ENCODE data around the gene PKD1L1. TPM values are rescaled to one million over a fixed set of nuclear protein-coding genes. Genes with fewer than 3 reads are reported as not detected.

The PKD1L1 gene
- total RNA-seq, 1 experiment from 2014 or later, result 0.17 TPM

DNA sequence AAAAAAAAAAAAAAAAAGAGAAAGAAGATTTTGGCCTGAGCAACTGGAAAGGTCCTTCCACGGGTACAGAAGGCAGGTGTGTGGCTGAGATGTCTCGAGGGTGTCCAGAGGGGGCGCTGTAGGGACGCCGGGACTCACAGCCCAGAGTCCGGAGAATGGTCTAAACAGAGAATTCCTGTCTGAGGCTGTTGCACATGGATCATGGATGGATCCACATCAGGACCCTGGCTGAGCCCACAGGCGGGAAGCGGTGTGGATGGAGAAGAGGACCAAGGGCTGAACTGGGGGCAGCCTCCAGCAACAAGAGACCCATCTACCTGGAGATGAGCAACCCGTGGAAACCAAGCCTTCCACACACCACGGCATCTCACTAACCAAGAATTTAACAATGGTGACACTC is 55.0 kb downstream of the PKD1L1 start:
- ChIA-PET POLR2A (no interaction called here), CTCF (interaction anchor here (0.7 kb wide), 2 partner anchors 54 to 230 kb away, joined by 4 to 6 read pairs; no protein-coding TSS in a partner anchor), RAD21 (ENCODE audit: low non-redundant PET in 1 of 2, low total read pairs in 2 of 2, uncharacterized antibody in 2 of 2, unreplicated experiment in 2 of 2) (no interaction called here)
- Histone ChIP-seq H3K9me2 (ENCODE audit: insufficient read depth) (no peaks in the 10 kb centered on the region), H3K79me2 (ENCODE audit: insufficient read depth, low read length) (no peaks in the 10 kb centered on the region), H3K36me3 (ENCODE audit: control insufficient read depth in 1 of 2, insufficient read depth in 2 of 2, low read length in 2 of 2) (no peaks in the 10 kb centered on the region), H3K9ac (ENCODE audit: low read length) (no peak overlapping the region), H3K9me3 (ENCODE audit: control insufficient read depth in 1 of 2, insufficient read depth in 1 of 2, low read depth in 1 of 2, low read length in 2 of 2) (no peaks in the 10 kb centered on the region), H2AFZ (ENCODE audit: low read depth, low read length, poor library complexity, severe bottlenecking) (no peak overlapping the region), H3K27ac (ENCODE audit: low read depth, low read length) (no peak overlapping the region), H3K4me2 (ENCODE audit: low read length) (no peak overlapping the region), H3K27me3 (ENCODE audit: insufficient read depth, low read length) (peaks cover 3% of the 10 kb centered on the region), H3K4me3 (replicated peaks in 1 of 2; ENCODE audit: low read depth in 1 of 2, low read length in 2 of 2) (no peak overlapping the region), H3K4me1 (ENCODE audit: control insufficient read depth in 1 of 2, insufficient read depth in 2 of 2, low read length in 2 of 2) (no peaks in the 10 kb centered on the region), H4K20me1 (ENCODE audit: insufficient read depth) (no peaks in the 10 kb centered on the region)
- peak; percentile 90 for ATAC-seq
- BruUV-seq (replicated peaks), result no TSS peak
- TF ChIP-seq EGR1 (IDR thresholded peaks at IDR 0.05; ENCODE audit: low read depth) (no peak), RAD21 (IDR thresholded peaks at IDR 0.05; ENCODE audit: low read depth) (peak; percentile 44)
- TF ChIP-seq, protein P1, sequence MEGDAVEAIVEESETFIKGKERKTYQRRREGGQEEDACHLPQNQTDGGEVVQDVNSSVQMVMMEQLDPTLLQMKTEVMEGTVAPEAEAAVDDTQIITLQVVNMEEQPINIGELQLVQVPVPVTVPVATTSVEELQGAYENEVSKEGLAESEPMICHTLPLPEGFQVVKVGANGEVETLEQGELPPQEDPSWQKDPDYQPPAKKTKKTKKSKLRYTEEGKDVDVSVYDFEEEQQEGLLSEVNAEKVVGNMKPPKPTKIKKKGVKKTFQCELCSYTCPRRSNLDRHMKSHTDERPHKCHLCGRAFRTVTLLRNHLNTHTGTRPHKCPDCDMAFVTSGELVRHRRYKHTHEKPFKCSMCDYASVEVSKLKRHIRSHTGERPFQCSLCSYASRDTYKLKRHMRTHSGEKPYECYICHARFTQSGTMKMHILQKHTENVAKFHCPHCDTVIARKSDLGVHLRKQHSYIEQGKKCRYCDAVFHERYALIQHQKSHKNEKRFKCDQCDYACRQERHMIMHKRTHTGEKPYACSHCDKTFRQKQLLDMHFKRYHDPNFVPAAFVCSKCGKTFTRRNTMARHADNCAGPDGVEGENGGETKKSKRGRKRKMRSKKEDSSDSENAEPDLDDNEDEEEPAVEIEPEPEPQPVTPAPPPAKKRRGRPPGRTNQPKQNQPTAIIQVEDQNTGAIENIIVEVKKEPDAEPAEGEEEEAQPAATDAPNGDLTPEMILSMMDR (IDR thresholded peaks at IDR 0.05 in 2 of 3, conservative IDR thresholded peaks at IDR 0.05 in 1 of 3; ENCODE audit: borderline replicate concordance in 1 of 3, insufficient read depth in 1 of 3, low read depth in 2 of 3, low read length in 2 of 3), result peak; percentile 25 to 75 (median 74); a peak in 4 of 6 replicates
- DNase-seq (ENCODE audit: low read depth, low spot score), result peak; percentile 12
- intact Hi-C loops (cut with micrococcal nuclease), result no loop called here

DNA sequence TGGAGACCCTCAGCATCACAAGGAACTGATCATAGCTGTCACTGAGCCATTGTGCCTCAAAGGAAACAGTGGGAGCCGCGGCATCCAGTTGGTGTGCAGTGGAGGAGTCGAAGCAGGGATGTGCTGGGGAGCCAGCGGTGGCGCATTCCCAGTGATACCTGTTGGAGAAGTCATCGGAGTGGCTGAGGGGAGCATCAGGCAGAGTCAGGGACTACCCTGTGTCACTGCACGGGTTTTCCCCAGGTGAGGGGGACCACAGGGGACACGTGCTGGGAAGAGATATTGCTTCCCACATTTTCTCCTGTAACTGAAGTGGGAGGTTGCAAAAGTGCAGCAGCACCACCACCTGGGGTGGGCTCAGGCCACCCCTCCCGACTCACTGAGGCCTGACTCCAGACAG is 57.7 kb downstream of the PKD1L1 start:
- ATAC-seq (no peak), DNase-seq (ENCODE audit: low read depth, low spot score) (no peak)
- intact Hi-C loops (cut with micrococcal nuclease), result no loop called here
- no peaks in the 10 kb centered on the region for H3K4me1 ChIP-seq (ENCODE audit: control insufficient read depth in 1 of 2, insufficient read depth in 2 of 2, low read length in 2 of 2)
- no peak overlapping the region for H3K9ac ChIP-seq (ENCODE audit: low read length)
- POLR2A ChIA-PET, result no interaction called here
- no peaks in the 10 kb centered on the region for H3K9me3 ChIP-seq (ENCODE audit: control insufficient read depth in 1 of 2, insufficient read depth in 1 of 2, low read depth in 1 of 2, low read length in 2 of 2)
- H3K27ac ChIP-seq (ENCODE audit: low read depth, low read length), result no peak overlapping the region
- H3K4me2 ChIP-seq (ENCODE audit: low read length), result no peak overlapping the region
- H3K9me2 ChIP-seq (ENCODE audit: insufficient read depth), result no peaks in the 10 kb centered on the region
- TF ChIP-seq RAD21 (IDR thresholded peaks at IDR 0.05; ENCODE audit: low read depth) (no peak), SP1 (IDR thresholded peaks at IDR 0.05; ENCODE audit: low read depth) (no peak), TCF7L2 (IDR thresholded peaks at IDR 0.05; ENCODE audit: borderline replicate concordance, extremely low read depth, insufficient read depth, insufficient read length) (no peak)
- TF ChIP-seq, protein P2, sequence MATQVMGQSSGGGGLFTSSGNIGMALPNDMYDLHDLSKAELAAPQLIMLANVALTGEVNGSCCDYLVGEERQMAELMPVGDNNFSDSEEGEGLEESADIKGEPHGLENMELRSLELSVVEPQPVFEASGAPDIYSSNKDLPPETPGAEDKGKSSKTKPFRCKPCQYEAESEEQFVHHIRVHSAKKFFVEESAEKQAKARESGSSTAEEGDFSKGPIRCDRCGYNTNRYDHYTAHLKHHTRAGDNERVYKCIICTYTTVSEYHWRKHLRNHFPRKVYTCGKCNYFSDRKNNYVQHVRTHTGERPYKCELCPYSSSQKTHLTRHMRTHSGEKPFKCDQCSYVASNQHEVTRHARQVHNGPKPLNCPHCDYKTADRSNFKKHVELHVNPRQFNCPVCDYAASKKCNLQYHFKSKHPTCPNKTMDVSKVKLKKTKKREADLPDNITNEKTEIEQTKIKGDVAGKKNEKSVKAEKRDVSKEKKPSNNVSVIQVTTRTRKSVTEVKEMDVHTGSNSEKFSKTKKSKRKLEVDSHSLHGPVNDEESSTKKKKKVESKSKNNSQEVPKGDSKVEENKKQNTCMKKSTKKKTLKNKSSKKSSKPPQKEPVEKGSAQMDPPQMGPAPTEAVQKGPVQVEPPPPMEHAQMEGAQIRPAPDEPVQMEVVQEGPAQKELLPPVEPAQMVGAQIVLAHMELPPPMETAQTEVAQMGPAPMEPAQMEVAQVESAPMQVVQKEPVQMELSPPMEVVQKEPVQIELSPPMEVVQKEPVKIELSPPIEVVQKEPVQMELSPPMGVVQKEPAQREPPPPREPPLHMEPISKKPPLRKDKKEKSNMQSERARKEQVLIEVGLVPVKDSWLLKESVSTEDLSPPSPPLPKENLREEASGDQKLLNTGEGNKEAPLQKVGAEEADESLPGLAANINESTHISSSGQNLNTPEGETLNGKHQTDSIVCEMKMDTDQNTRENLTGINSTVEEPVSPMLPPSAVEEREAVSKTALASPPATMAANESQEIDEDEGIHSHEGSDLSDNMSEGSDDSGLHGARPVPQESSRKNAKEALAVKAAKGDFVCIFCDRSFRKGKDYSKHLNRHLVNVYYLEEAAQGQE (IDR thresholded peaks at IDR 0.05; ENCODE audit: low read depth), result no peak
- TF ChIP-seq, protein P3, sequence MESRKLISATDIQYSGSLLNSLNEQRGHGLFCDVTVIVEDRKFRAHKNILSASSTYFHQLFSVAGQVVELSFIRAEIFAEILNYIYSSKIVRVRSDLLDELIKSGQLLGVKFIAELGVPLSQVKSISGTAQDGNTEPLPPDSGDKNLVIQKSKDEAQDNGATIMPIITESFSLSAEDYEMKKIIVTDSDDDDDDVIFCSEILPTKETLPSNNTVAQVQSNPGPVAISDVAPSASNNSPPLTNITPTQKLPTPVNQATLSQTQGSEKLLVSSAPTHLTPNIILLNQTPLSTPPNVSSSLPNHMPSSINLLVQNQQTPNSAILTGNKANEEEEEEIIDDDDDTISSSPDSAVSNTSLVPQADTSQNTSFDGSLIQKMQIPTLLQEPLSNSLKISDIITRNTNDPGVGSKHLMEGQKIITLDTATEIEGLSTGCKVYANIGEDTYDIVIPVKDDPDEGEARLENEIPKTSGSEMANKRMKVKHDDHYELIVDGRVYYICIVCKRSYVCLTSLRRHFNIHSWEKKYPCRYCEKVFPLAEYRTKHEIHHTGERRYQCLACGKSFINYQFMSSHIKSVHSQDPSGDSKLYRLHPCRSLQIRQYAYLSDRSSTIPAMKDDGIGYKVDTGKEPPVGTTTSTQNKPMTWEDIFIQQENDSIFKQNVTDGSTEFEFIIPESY (IDR thresholded peaks at IDR 0.05; ENCODE audit: extremely low read depth, insufficient replicate concordance, low read length), result no peak
- TF ChIP-seq, protein P4, sequence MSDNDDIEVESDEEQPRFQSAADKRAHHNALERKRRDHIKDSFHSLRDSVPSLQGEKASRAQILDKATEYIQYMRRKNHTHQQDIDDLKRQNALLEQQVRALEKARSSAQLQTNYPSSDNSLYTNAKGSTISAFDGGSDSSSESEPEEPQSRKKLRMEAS (IDR thresholded peaks at IDR 0.05), result no peak
- no peak overlapping the region for H2AFZ ChIP-seq (ENCODE audit: low read depth, low read length, poor library complexity, severe bottlenecking)
- RAD21 ChIA-PET (ENCODE audit: low non-redundant PET in 1 of 2, low total read pairs in 2 of 2, uncharacterized antibody in 2 of 2, unreplicated experiment in 2 of 2), result no interaction called here
- H3K27me3 ChIP-seq (ENCODE audit: insufficient read depth, low read length), result peaks cover 12% of the 10 kb centered on the region
- no peaks in the 10 kb centered on the region for H3K79me2 ChIP-seq (ENCODE audit: insufficient read depth, low read length)
- BruUV-seq (replicated peaks), result no TSS peak
- no peaks in the 10 kb centered on the region for H4K20me1 ChIP-seq (ENCODE audit: insufficient read depth)
- no peaks in the 10 kb centered on the region for H3K36me3 ChIP-seq (ENCODE audit: control insufficient read depth in 1 of 2, insufficient read depth in 2 of 2, low read length in 2 of 2)
- no peak overlapping the region for H3K4me3 ChIP-seq (replicated peaks in 1 of 2; ENCODE audit: low read depth in 1 of 2, low read length in 2 of 2)
- CTCF ChIA-PET, result no interaction called here

Measured in HCT116 (cell line).